RKO (cell line): ENCODE data around the gene ETV4.

Source experiments
- DNase-seq: peaks from one replicate; pipeline ENCODE4 v3.0.0-alpha.2; 2016; ENCODE audit warnings: low spot score

The ETV4 gene

GRCh38 chr17:43543771-43544575 lies 2.2 kb downstream of the ETV4 start:
- DNase-seq: no peak

DNA sequence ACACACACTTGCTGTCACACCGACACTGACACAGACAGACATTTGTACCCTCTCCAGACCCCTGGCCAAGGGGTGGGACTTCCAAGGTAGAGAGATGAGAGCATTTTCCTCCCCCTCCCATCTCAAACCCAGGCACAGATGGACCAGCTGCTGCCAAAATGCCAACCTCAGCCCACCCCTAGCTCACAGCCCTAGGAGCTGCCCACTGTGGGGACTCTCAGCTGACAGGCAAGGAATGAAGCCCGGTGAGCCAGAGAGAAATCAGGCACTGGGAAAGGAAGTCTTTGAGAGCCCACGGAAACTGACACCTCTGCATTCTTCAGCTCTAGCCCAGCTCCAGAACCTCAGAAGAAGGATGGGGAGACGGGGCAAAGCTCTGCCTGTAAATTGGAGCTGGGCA lies 2.8 kb downstream of the ETV4 start:
- DNase-seq: no peak

DNA sequence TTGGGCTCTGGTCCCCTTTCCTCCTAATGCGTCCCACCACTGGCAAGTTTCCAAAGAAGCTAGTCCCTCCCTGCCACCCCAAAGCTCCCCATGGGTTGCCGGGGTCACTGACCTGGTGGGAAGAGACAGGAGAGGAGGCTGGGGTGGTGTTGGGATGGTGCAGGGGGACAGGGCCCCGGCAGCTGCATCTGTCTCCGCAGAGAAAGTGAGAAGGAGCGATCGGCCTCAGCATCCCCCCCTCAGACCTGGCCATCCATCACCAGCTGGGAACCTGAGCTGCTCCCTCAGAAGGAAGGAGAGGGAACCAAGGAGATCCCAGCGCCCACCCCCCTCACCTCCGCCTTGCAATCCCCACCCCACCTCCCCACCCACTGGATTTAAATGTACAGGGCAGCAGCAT lies 3.3 kb downstream of the ETV4 start:
- DNase-seq: no peak

DNA sequence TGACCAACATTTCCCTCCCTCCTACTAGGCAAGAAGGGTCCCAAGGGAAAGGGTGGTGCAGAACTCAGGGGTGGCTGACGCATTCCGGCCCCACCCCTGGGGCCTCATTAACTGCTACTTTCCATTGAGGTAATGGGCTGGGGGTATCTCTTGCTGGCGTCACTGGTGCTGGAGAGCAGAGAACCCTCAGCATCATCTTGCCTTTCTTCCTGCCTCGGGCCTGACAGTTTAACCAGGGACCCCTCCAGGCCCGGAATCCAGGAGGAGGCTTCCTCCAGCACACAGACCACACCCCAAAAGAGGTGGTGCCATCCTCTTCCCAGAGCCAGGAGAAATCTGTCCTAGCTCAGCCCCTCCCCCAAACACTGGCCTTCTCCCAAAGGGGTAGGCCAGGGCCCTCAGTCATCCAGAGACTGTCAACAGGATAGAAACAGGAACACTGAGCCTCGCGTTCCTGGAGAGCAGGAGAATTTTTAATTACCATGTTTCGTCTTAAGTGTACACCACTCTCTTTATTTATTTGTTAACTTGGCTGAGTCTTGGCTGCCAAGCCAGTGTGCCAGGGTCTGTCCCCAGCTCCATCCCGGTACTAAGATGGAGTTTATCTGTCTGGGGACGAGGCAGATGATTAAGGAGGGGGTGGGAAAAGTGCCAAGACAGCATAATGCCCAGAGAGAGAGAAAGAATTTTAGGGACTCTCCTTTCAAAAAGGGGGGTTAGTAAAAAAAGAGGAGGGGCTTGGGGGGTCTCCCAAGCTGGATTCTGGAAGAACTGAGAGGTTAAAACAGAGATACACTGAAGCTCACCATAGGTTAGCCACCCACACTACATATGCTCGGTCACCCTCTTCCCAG lies 5.1 kb downstream of the ETV4 start:
- DNase-seq: no peak

DNA sequence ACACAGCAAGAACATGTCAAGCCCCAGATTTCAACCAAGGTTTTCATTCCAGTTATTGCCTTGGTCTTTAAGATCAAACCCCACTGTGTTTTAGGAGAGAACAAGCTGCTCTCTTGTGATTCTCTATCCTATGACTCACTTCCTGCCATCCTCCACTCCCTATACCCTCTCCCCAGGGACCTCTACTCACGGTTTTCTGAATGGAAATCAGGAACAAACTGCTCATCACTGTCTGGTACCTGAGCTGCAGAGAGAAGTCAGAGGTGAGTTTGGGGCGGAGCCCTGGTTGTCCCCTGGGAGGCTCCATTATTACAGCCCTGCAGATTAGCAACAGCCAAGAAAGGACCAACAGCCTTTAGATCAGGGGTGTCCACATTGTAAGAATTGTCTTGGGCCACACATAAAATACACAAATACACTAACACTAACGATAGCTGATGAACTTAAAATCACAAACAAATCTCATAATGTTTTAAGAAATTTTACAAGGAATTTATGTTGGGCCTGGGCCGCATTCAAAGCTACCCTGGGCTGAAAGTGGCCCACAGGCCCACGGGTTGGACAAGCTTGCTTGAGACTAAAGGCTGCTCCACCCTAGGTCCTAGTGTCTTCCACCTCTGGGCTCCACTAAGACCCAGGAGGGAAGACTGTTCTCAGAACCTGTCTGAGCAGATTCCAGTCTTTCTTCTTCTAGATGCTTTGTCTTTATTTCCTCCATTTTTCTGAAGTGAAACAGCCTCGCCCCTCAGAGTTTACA lies 9.7 kb downstream of the ETV4 start:
- DNase-seq: no peak

- no peak for DNase-seq
Measured at GRCh38 chr17:43534909-43535308, 11.2 kb downstream of the ETV4 start.

DNA sequence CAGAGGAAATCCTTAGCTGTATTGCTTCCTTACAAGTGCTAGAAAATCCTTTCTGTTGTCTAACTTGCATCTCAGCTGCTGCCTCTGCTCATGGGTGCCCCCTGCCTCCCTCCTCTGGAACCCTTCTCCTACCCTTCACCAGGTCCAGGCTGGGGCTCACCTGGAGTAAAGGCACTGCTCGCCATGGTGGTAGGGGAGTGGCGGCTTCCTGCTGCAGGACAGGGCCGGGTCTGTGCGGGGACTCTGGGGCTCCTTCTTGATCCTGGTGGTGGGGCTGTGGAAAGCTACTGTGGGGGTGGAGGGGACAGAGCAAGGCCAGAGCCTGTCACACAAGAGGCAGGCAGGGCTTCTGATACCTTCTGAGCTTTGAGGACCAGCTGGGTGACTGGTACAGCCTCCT lies 12.4 kb downstream of the ETV4 start:
- no peak for DNase-seq

- DNase-seq: no peak
Measured at GRCh38 chr17:43532581-43532980, 13.6 kb downstream of the ETV4 start.

GRCh38 chr17:43531955-43532354 lies 14.2 kb downstream of the ETV4 start:
- no peak for DNase-seq

- DNase-seq: no peak
Measured at GRCh38 chr17:43531082-43531378, 15.1 kb downstream of the ETV4 start.

GRCh38 chr17:43530288-43531081 lies 15.7 kb downstream of the ETV4 start:
- DNase-seq: no peak

DNA sequence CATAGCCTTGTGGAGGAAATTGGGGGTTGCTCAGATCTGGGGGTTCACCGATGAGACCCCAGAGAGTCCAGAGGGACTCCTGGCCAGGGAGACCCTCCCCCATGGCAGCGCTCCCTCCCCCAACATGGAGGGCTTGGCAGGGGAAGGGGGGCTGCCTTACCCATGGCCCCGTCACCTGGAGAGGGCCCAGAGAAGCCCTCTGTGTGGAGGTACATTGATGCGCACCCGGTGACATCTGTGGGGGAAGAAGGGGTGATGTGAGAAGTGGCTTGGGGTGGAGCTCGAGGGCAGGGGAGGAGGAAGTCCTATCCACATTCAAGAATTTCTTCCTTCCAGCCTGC lies 16.2 kb downstream of the ETV4 start:
- no peak for DNase-seq

DNA sequence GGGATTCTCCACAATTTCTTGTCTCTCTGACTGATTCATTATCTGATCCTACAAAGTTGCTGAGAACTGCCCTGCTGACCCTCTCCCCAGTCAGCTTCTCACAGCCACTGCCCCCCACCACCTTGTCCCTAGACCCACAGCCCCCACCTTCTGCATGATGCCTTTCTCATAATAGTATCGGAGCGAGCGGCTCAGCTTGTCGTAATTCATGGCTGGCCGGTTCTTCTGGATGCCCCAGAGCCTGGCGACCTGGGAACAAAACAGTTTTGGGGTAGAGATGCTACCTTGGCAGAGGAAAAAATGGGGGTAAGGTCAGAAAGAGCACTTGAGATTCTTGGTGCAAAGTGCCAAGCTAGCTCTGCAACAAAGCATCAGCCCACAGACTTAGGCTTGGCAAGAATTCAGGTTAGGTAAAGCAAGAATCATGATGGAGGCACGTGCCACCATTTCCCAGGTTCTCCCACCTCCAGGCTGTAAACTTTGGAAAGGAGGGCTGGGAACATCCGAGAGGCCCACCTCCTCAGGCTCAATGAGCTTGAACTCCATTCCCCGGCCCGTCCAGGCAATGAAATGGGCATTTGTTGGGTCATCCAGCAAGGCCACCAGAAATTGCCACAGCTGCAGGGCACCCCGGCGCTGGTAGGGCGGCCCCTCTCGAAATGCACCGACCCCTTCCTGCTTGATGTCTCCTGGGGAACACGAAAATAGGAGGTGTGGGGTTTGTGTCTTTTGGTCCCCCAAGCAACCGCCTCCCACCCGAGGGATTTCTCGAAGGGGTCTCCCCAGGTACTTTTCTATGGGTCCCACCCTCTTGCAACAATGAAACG lies 16.9 kb downstream of the ETV4 start:
- no peak for DNase-seq

GRCh38 chr17:43528319-43528987 lies 17.7 kb downstream of the ETV4 start:
- no peak for DNase-seq

DNA sequence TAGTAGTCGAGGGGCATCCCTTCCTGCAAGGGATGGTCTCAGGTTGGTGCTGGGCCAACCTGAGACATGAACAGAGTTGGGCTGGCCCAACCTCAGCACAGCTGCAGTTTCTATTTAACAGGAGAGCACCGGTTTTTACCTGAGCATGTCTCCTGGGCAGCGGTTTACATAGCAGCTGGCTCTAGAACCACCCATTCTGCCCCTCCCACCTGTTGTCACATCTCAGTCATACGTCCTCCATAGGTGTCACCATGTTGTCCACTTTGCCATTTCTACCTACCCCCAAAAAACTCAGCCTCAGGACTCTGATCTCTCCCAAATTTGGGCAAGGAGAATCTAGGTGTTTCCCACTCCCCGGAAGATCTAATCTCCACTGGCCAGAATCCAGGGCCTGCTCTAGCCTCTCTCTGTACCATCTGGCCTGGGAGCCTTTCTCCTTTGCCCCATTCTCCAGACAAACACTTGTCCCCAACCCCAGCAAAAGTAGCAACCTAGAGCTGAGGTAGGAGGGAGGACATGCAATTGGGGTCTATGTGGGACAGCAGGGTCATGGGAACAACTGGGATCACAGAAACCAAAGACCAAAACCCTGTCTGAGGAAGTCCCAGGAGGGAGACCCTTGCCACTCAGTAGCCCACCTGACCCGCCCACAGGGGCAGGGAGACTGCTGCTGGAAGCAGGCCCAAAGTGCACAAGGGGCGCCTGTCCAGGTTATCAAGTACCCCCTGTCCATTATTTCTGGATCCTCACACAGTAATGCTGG lies 19.1 kb downstream of the ETV4 start:
- no peak for DNase-seq

GRCh38 chr17:43524945-43525575 lies 21.1 kb downstream of the ETV4 start:
- no peak for DNase-seq

GRCh38 chr17:43521389-43521788 lies 24.8 kb downstream of the ETV4 start:
- DNase-seq: no peak

- DNase-seq: no peak
Measured at GRCh38 chr17:43517615-43518386, 28.3 kb downstream of the ETV4 start.

DNA sequence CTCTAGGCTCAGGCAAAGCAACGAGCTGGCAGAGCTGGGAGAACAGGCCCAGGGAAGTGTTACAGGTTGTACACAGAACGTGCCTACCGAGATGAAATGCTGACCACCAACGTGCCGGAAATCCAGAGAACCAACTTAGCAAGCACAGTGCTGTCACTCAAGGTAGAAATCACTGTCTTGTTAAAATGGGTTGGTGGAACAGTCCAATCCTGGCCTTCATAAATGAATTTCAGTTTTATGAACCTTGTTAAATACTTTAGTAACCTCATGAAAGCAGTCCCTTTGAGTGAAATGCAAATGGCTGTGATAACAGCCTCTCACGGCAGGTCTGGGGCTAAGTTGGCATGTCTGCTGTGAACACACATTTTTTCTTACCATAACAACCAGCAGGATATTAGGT lies 29.0 kb downstream of the ETV4 start:
- no peak for DNase-seq
